H1 (cell line): Measurements from ENCODE around the gene SLC39A10. TPM values are rescaled to one million over a fixed set of nuclear protein-coding genes. Genes with fewer than 3 reads are reported as not detected.

Experiments
- polyA plus RNA-seq, 7 experiments: library from polyadenylated mRNA; depleted of rRNA in 3 of 7; stranded (reverse) in 5 of 7; unstranded in 2 of 7; fragments of >200 nt in 5 of 7; fragments of 200-250 nt in 2 of 7; gene quantifications; 1 replicate in 5 of 7; 2 replicates in 1 of 7; 4 replicates in 1 of 7; pipeline versions ENCODE4 v1.2.1 to v1.2.3, GENCODE V29; 2011 to 2013; ENCODE audit warnings: missing spikeins in 2 of 7, mixed read lengths in 2 of 7
- total RNA-seq: library from RNA; stranded (reverse); fragmentation: NEBNext Ultra II Directional; extraction: Animal tissue kit (Norgen Biotek cat#: 25700); gene quantifications from 2 replicates; pipeline ENCODE4 v1.2.1, GENCODE V29; 2021
- TF ChIP-seq, protein P1 (sequence below): IDR thresholded peaks from 2 replicates; pipeline ENCODE4 v1.6.1; 2012; ENCODE audit warnings: inconsistent platforms

Gene SLC39A10
- total and polyA plus RNA-seq, 2 of the 8 experiments (the other 6 are each of a cell fraction or from before 2014, with no cell fraction given): 68.1 to 234 TPM

- TF ChIP-seq, protein P1, sequence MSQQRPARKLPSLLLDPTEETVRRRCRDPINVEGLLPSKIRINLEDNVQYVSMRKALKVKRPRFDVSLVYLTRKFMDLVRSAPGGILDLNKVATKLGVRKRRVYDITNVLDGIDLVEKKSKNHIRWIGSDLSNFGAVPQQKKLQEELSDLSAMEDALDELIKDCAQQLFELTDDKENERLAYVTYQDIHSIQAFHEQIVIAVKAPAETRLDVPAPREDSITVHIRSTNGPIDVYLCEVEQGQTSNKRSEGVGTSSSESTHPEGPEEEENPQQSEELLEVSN: no peak
Measured at GRCh38 chr2:195727106-195727505, 70.1 kb downstream of the SLC39A10 start (continued).
